Tibial artery (tissue), 4 donors: ENCODE results near the gene SMYD3.
"Not testable (repeated sequence)": the region's sequence is repeated elsewhere in the genome, so short reads cannot be mapped to it uniquely, and the experiment has no call there.

Experiments
- DNase-seq, 2 donors: peaks; one replicate each; pipeline ENCODE4 v3.0.0-alpha.2; 2019
- H3K27ac ChIP-seq, 2 donors: fragments of 200-600 bp; sonication (generic) in 1 of 2; 1 replicate in 1 of 2; 2 replicates in 1 of 2; pipeline ENCODE4 v1.5.1; 2018 to 2019; ENCODE audit warnings: mild to moderate bottlenecking in 1 of 2
- H3K27me3 ChIP-seq, 2 donors: fragments of 200-600 bp; sonication (generic) in 1 of 2; one replicate each; pipeline versions ENCODE4 v1.5.1 to v1.6.0; 2016 to 2019
- H3K36me3 ChIP-seq, 3 donors: fragments of 200-600 bp; sonication (generic) in 2 of 3; one replicate each; pipeline ENCODE4 v1.5.1; 2016 to 2019; ENCODE audit warnings: mild to moderate bottlenecking in 2 of 3
- H3K4me1 ChIP-seq, 4 donors: fragments of 200-600 bp; sonication (generic) in 2 of 4; 1 replicate in 3 of 4; 2 replicates in 1 of 4; pipeline ENCODE4 v1.5.1; 2016 to 2019
- H3K4me3 ChIP-seq, 2 donors: fragments of 200-600 bp; sonication (generic) in 1 of 2; 1 replicate in 1 of 2; 2 replicates in 1 of 2; pipeline ENCODE4 v1.5.1; 2018 to 2019; ENCODE audit warnings: mild to moderate bottlenecking in 2 of 2
- H3K9me3 ChIP-seq, 3 donors: fragments of 200-600 bp; sonication (generic) in 1 of 3; one replicate each; pipeline ENCODE4 v1.5.1; 2016 to 2019
- intact Hi-C: fragments of 100-400 bp; cut with DNase I; formaldehyde crosslinking; loops from one replicate; pipeline ENCODE4 v1.15.0; 2023; ENCODE audit warnings: low total_unique reads
- TF ChIP-seq, protein P1 (sequence below), 2 experiments: fragments of 200-600 bp in 1 of 2; fragments of 450-650 bp in 1 of 2; IDR thresholded peaks; one replicate each; pipeline ENCODE4 v1.5.1; 2017 to 2019; ENCODE audit warnings: antibody characterized with exemption in 2 of 2, mild to moderate bottlenecking in 1 of 2, moderate library complexity in 1 of 2

SMYD3 gene

GRCh38 chr1:246074421-246074820 lies 432.7 kb downstream of the SMYD3 start:
- Histone ChIP-seq H3K9me3 (no peaks in the 10 kb centered on the region), H3K27me3 (no peaks in the 10 kb centered on the region), H3K36me3 (no peaks in the 10 kb centered on the region), H3K4me3 (no peak overlapping the region), H3K27ac (no peak overlapping the region), H3K4me1 (peaks cover 0 to 4% (median 0%) of the 10 kb centered on the region in 4 donors)
- TF ChIP-seq, protein P1, sequence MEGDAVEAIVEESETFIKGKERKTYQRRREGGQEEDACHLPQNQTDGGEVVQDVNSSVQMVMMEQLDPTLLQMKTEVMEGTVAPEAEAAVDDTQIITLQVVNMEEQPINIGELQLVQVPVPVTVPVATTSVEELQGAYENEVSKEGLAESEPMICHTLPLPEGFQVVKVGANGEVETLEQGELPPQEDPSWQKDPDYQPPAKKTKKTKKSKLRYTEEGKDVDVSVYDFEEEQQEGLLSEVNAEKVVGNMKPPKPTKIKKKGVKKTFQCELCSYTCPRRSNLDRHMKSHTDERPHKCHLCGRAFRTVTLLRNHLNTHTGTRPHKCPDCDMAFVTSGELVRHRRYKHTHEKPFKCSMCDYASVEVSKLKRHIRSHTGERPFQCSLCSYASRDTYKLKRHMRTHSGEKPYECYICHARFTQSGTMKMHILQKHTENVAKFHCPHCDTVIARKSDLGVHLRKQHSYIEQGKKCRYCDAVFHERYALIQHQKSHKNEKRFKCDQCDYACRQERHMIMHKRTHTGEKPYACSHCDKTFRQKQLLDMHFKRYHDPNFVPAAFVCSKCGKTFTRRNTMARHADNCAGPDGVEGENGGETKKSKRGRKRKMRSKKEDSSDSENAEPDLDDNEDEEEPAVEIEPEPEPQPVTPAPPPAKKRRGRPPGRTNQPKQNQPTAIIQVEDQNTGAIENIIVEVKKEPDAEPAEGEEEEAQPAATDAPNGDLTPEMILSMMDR (IDR thresholded peaks at IDR 0.05), result no peak
- no peak for DNase-seq
- intact Hi-C loops, result no loop called here

DNA sequence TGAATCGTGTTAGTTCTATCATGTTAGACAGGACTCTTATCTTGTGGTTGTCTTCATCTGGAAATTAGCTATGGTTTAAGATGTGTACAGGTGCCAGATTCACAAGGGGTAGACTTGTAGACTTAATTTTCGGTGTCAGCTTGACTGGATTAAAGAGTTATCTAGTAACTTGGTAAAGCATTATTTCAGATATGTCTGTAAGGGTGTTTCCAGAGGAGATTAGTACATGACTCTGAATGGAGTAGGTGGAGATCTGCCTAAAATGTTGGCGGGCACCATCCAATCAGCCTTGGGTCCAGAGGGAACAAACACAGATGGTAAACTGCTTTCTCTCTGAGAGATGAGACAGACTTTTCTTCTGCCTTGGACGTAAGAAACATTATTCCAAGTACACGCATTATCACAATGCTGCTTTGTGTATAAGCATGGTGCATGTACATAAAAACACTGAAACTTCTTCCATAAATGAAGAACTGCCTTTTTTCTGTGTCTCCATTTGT lies 434.6 kb downstream of the SMYD3 start:
- Histone ChIP-seq H3K9me3 (no peaks in the 10 kb centered on the region), H3K4me3 (no peak overlapping the region), H3K36me3 (no peaks in the 10 kb centered on the region), H3K4me1 (peaks cover 0 to 4% (median 0%) of the 10 kb centered on the region in 4 donors), H3K27ac (no peak overlapping the region), H3K27me3 (no peaks in the 10 kb centered on the region)
- intact Hi-C loops, result no loop called here
- DNase-seq, result no peak
- TF ChIP-seq, protein P1 (IDR thresholded peaks at IDR 0.05), result no peak

GRCh38 chr1:246071981-246072380 lies 435.1 kb downstream of the SMYD3 start:
- H3K4me3 ChIP-seq, H3K4me1 ChIP-seq, H3K36me3 ChIP-seq, H3K27ac ChIP-seq, H3K9me3 ChIP-seq, intact Hi-C loops, H3K27me3 ChIP-seq, DNase-seq: not testable (repeated sequence)

GRCh38 chr1:246071561-246071960 lies 435.5 kb downstream of the SMYD3 start:
- DNase-seq, H3K27me3 ChIP-seq, H3K4me3 ChIP-seq, H3K27ac ChIP-seq, intact Hi-C loops, H3K9me3 ChIP-seq, H3K36me3 ChIP-seq, H3K4me1 ChIP-seq: not testable (repeated sequence)

DNA sequence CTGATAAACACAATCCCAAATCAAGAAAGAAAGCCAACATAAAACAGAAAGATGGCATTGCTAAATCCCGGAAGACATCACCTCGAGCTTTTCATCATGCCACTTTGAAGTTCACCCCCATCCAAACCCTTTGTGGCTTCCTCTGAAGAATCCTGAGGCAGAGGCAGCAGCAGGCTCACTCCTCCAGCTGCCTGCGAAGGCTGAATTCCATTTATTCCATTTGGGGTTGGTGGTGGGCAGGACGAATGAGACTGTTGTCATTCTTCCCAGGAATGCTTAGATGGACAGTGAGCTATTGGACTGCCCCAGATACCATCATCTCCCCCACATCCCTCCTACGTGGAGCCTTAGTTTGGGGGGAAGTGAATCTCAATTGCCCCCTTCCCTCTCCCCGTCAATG lies 437.5 kb downstream of the SMYD3 start:
- intact Hi-C loops, result no loop called here

DNA sequence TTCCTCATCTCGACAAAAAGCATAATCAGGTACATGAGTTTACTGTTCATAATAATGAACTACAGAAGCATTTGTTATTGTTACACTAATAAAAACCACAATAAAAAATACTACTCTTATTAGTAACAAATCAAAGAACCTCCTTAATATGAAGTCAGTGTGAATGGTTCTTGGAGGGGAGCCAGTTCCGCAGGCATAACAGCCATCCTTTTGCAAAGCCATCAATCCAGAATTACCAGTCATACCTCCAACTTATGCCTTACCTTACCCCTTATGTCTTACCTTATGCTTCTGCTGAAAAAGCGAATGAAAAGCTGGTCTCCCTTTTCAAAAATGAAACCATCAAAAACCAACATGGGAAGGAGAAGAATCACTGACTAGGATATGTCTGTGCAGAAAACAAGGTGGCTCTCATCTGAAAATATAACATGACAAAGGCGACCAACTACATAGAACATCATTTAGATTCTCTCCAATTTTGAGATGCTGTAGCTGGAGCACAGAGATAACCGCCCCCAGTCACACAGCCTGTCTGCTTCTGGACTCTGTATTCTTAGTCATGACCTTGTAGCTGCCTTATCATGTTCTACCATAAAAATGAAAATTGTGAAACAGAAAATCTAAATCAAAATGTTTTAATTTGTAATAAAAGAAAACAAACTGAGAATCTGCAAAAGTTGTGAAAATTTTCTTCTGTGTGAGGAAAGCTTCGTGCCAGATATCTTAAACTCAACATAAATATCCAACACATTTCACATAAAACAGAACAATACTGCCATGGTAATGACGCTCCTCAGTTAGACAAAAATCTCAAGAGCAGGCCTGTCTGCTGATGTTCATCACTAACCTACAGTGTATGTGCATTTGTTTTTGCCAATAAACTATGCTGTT lies 438.2 kb downstream of the SMYD3 start:
- Histone ChIP-seq H3K4me1 (no peaks in the 10 kb centered on the region), H3K27ac (no peak overlapping the region), H3K4me3 (no peak overlapping the region), H3K9me3 (no peaks in the 10 kb centered on the region), H3K36me3 (no peaks in the 10 kb centered on the region), H3K27me3 (no peaks in the 10 kb centered on the region)
- TF ChIP-seq, protein P1 (IDR thresholded peaks at IDR 0.05), result no peak
- DNase-seq, result no peak
- intact Hi-C loops, result no loop called here

More for the DNA sequence above, 437.5 kb downstream of the SMYD3 start:
- DNase-seq, result no peak
- no peaks in the 10 kb centered on the region for H3K9me3 ChIP-seq
- no peaks in the 10 kb centered on the region for H3K36me3 ChIP-seq
- H3K27ac ChIP-seq, result no peak overlapping the region
- TF ChIP-seq, protein P1 (IDR thresholded peaks at IDR 0.05), result no peak
- H3K27me3 ChIP-seq, result no peaks in the 10 kb centered on the region
- H3K4me3 ChIP-seq, result no peak overlapping the region
- H3K4me1 ChIP-seq, result no peaks in the 10 kb centered on the region
